GM19455 (cell line): ENCODE results near the gene TSPAN2.
"Not testable (repeated sequence)": the region's sequence is repeated elsewhere in the genome, so short reads cannot be mapped to it uniquely, and the experiment has no call there.

ENCODE experiments used
- ATAC-seq: cut with Tn5 transposase; IDR thresholded peaks from one replicate; pipeline ENCODE4 v1.9.1; 2021; ENCODE audit not compliant: unreplicated experiment

TSPAN2 gene

GRCh38 chr1:115041654-115042053 is 47.6 kb downstream of the TSPAN2 start:
- ATAC-seq = no peak

- ATAC-seq = no peak
These were observed 48.8 kb downstream of the TSPAN2 start for GRCh38 chr1:115040501-115040900.

- no peak for ATAC-seq
These were observed 52.3 kb downstream of the TSPAN2 start for GRCh38 chr1:115036814-115037507.

GRCh38 chr1:115035652-115036051 is 53.7 kb downstream of the TSPAN2 start:
- ATAC-seq = no peak

- no peak for ATAC-seq
These were observed 57.7 kb downstream of the TSPAN2 start for GRCh38 chr1:115031595-115031994.

GRCh38 chr1:115029526-115029925 is 59.8 kb downstream of the TSPAN2 start, which contains the start of gene TSHB:
Gene TSHB, plus strand, starts transcription at chr1:115029826. Its CDS starts 3,537 bp downstream, at chr1:115033363.
- ATAC-seq = no peak

- no peak for ATAC-seq
These were observed 65.7 kb downstream of the TSPAN2 start for GRCh38 chr1:115023593-115023992.

GRCh38 chr1:115021145-115021544 is 68.2 kb downstream of the TSPAN2 start:
- ATAC-seq = no peak

GRCh38 chr1:115019549-115019948 is 69.8 kb downstream of the TSPAN2 start:
- ATAC-seq = not testable (repeated sequence)

- ATAC-seq = no peak
These were observed 75.5 kb downstream of the TSPAN2 start for GRCh38 chr1:115013792-115014191.

GRCh38 chr1:115012434-115012833 is 76.9 kb downstream of the TSPAN2 start:
- no peak for ATAC-seq

- no peak for ATAC-seq
These were observed 77.3 kb downstream of the TSPAN2 start for GRCh38 chr1:115012006-115012405.

- no peak for ATAC-seq
These were observed 83.1 kb downstream of the TSPAN2 start for GRCh38 chr1:115006191-115006590.
